Activated CD4-positive, alpha-beta T cell treated with anti-CD3 and anti-CD28 coated beads, Interleukin-2, amount 10 ng/mL, durations not matched to agents 24 days and 14 days (primary cell): ENCODE results near the gene PITPNC1. TPM values are rescaled to one million over a fixed set of nuclear protein-coding genes. Genes with fewer than 3 reads are reported as not detected.
"Not testable (repeated sequence)": the region's sequence is repeated elsewhere in the genome, so short reads cannot be mapped to it uniquely, and the experiment has no call there.

Experiments
- DNase-seq: peaks from one replicate; pipeline ENCODE4 v3.0.0; 2022
- H3K27ac Mint-ChIP-seq: one replicate; pipeline ENCODE4 v1.8.0; 2022; ENCODE audit warnings: mild to moderate bottlenecking, mixed read lengths
- H3K27me3 Mint-ChIP-seq: one replicate; pipeline ENCODE4 v1.8.0; 2022; ENCODE audit warnings: mixed read lengths
- H3K36me3 Mint-ChIP-seq: one replicate; pipeline ENCODE4 v1.8.0; 2022; ENCODE audit warnings: low read depth, mild to moderate bottlenecking, mixed read lengths
- H3K4me1 Mint-ChIP-seq: one replicate; pipeline ENCODE4 v1.8.0; 2021; ENCODE audit warnings: mixed read lengths
- H3K4me3 Mint-ChIP-seq: one replicate; pipeline ENCODE4 v1.8.0; 2022; ENCODE audit warnings: mild to moderate bottlenecking, moderate library complexity, mixed read lengths
- H3K9me3 Mint-ChIP-seq: one replicate; pipeline ENCODE4 v1.8.0; 2021; ENCODE audit warnings: mixed read lengths
- intact Hi-C: fragments of 100-400 bp; cut with micrococcal nuclease; formaldehyde crosslinking; loops from one replicate; pipeline ENCODE4 v1.15.1; 2023
- total RNA-seq: library from RNA; stranded (reverse); gene quantifications from 2 replicates; pipeline ENCODE4 v1.2.3, GENCODE V29; 2022

The PITPNC1 gene
- total RNA-seq, 1 donor from 2014 or later: 22.3 TPM

DNA sequence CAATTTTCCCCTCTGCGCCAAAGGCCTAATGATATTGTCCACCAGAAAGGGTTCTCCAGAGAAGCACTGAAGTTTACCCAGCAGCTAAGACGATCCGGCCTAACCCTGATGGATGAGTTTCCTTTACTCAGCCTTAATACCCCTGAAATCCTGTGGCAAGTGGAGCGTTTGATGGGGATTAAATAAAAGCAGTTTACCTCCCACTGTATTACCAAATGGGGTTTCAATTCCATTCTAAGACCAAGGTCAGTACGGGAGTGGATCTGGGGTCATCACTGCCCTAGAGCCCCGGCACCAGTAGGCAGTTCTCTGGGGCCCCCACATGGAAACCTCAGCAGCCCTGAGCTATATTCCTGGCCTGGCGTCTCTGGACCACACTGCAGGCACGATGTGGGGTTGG, 243.6 kb downstream of the PITPNC1 start:
- no peaks in the 10 kb centered on the region for H3K4me1 Mint-ChIP-seq
- H3K27me3 Mint-ChIP-seq: no peaks in the 10 kb centered on the region
- H3K36me3 Mint-ChIP-seq: no peaks in the 10 kb centered on the region
- no peak overlapping the region for H3K4me3 Mint-ChIP-seq
- DNase-seq: no peak
- intact Hi-C loops: no loop called here
- H3K9me3 Mint-ChIP-seq: no peaks in the 10 kb centered on the region
- H3K27ac Mint-ChIP-seq: no peak overlapping the region

DNA sequence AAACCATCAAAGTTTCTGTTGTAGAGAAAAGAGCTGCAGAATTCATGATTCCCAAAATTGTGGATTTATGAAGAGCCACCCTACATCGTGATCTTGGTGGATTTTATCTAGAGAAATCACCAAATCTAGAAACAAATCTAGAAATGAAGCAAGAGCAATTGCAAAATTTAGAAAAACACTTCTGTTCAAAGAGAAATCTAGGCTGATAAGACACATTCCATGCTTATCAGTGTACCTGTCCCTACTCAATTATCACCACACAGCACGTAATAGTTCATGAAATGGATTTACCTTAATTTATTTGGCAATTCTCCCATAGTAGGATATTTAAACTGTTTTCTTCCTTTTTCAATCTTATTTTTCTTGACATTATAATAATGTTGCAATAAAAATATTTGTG, 246.7 kb downstream of the PITPNC1 start:
- intact Hi-C loops: no loop called here
- H3K4me3 Mint-ChIP-seq: no peak overlapping the region
- H3K9me3 Mint-ChIP-seq: no peaks in the 10 kb centered on the region
- DNase-seq: no peak
- no peaks in the 10 kb centered on the region for H3K36me3 Mint-ChIP-seq
- H3K27ac Mint-ChIP-seq: no peak overlapping the region
- peaks cover 4% of the 10 kb centered on the region for H3K4me1 Mint-ChIP-seq
- no peaks in the 10 kb centered on the region for H3K27me3 Mint-ChIP-seq

DNA sequence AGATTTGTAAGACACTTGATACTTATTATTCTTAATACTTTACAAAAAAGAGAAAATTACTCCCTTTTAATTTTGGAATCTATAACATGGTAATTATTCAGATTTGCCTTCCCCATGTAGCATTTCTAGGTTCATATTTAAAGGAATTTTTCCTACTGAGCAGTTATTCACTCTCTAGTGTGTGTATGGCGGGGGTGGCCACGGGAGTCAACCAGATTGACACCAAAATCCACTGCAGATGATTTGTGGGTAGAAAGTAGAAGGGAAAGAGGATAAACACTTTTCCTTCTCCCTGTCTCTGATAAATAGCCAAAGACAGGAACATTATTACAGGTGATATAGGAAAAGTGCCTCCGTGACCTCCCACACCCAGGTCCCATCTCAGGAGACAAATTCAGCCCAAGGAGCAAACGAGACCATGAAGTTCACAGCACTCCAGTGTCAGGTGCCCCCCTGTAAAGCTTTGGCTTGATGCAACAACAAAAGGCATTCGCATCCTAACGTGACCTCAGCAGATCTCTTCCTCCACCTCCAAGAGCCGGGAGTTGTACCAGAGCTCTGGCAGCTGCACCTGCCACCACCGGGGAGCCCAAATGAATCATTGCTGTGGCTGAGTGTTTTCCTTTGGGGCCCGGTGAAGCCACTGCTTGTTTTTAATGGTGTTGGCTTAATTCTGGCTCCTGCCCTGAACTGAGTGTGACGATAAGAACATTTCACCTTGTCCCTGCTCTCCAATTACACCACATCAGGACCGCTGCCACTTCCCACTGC, 248.0 kb downstream of the PITPNC1 start:
- H3K9me3 Mint-ChIP-seq: no peaks in the 10 kb centered on the region
- intact Hi-C loops: no loop called here
- H3K4me1 Mint-ChIP-seq: peaks cover 4% of the 10 kb centered on the region
- H3K4me3 Mint-ChIP-seq: no peak overlapping the region
- DNase-seq: no peak
- no peaks in the 10 kb centered on the region for H3K27me3 Mint-ChIP-seq
- H3K27ac Mint-ChIP-seq: no peak overlapping the region
- no peaks in the 10 kb centered on the region for H3K36me3 Mint-ChIP-seq

DNA sequence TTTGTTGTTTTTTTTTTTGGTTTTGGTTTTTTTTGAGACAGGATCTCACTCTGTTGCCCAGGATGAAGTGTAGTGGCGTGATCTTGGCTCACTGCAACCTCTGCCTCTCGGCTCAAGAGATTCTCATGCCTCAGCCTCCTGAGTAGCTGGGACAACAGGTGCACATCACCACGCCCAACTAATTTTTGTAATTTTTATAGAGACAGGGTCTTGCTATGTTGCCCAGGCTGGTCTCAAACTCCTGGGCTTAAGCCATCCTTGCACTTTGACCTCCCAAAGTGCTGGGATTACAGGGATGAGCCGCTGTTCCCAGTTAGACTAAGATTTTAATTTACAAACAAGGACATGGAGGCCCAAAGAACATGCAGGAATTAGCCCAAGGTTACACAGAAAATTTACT, 248.9 kb downstream of the PITPNC1 start:
- H3K4me1 Mint-ChIP-seq: peaks cover 4% of the 10 kb centered on the region
- no peaks in the 10 kb centered on the region for H3K27me3 Mint-ChIP-seq
- H3K4me3 Mint-ChIP-seq: no peak overlapping the region

DNA sequence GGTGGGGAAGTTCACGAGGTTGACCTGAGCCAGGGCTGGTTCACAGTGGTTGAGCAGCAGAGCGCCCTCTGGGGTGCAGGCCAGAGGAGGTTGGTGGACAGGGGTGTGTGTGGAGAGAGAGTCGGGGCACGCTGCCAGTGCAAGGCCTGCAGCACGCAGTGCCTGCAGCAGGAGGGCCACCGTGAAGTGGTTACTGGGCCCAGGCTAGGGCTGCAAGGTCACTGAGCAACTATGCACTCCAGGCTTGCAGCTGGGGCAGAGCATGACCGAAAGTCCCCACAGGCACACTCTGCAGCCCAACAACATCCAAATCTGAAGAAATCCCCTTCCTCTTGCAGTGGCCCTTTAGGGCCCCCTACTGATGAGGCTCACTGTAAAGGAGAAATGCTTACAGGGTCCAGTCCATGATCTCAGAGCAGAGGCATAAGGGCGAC, 251.5 kb downstream of the PITPNC1 start:
- peak; percentile 60 for DNase-seq
- Mint-ChIP-seq H3K9me3 (no peaks in the 10 kb centered on the region), H3K27me3 (no peaks in the 10 kb centered on the region), H3K4me1 (peaks cover 4% of the 10 kb centered on the region), H3K27ac (no peak overlapping the region), H3K4me3 (no peak overlapping the region), H3K36me3 (peaks cover 9% of the 10 kb centered on the region)
- intact Hi-C loops: loop anchor here (2.0 kb wide), 1 partner anchor 250 kb away; no protein-coding TSS in a partner anchor

More for the DNA sequence above, 248.9 kb downstream of the PITPNC1 start:
- H3K9me3 Mint-ChIP-seq: no peaks in the 10 kb centered on the region
- intact Hi-C loops: no loop called here
- DNase-seq: no peak
- no peak overlapping the region for H3K27ac Mint-ChIP-seq
- no peaks in the 10 kb centered on the region for H3K36me3 Mint-ChIP-seq

DNA sequence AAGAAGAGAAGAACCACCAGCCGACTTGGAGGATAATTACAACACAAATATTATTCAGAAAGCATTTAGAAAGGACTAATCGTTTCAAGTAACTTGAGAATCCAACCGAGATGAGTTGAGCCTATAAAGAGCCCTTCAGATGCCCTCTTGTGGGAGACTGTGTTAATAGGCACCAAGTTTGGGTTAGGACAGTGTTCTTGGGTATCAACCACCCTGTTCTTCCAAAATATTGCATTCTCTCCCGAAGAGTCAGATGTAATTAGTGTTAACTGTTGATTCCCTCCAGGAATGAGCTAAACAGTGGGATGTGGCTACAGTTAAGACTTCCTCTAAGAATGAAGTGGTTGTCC, 252.9 kb downstream of the PITPNC1 start:
- Mint-ChIP-seq H3K9me3 (no peaks in the 10 kb centered on the region), H3K27me3 (no peaks in the 10 kb centered on the region), H3K27ac (no peak overlapping the region), H3K36me3 (peaks cover 9% of the 10 kb centered on the region), H3K4me1 (peaks cover 4% of the 10 kb centered on the region), H3K4me3 (no peak overlapping the region)
- intact Hi-C loops: loop anchor here (2.0 kb wide), 1 partner anchor 251 kb away; no protein-coding TSS in a partner anchor
- peak; percentile 63 for DNase-seq

DNA sequence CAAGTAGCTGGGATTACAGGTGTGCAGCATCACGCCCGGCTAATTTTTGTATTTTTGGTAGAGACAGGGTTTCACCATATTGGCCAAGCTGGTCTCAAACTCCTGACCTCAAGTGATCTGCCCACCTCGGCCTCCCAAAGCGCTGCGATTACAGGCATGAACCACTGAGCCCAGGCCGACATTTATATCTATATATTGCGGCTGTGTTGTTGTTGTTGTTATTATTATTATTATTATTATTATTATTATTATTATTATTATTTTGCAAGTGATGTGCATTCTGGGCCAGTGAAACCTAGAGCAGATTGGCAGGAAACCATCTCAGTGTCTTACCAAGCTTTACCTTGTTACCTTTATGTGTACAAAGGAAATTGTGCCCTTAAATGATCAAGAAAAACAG, 253.8 kb downstream of the PITPNC1 start:
- H3K27ac Mint-ChIP-seq, intact Hi-C loops, H3K36me3 Mint-ChIP-seq, H3K9me3 Mint-ChIP-seq, H3K4me3 Mint-ChIP-seq, DNase-seq, H3K4me1 Mint-ChIP-seq, H3K27me3 Mint-ChIP-seq: not testable (repeated sequence)

DNA sequence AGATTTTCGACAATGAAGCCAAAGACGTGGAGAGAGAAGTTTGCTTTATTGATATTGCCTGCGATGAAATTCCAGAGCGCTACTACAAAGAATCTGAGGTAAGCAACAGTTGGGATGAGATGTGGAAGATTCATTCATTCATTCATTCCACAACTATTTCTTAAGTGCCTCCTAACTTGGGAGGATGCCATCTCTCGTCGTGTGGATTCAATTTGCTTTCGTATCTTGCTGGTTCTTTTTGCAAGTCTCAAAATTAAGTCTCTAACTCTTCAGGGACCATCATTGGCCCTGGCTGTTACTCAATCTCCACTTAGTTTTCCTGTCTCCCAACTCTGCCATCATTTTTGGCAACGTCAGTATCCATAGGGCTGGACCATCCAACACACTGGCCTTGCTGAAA, 255.1 kb downstream of the PITPNC1 start:
- Mint-ChIP-seq H3K9me3 (no peaks in the 10 kb centered on the region), H3K27me3 (no peaks in the 10 kb centered on the region), H3K36me3 (peaks cover 9% of the 10 kb centered on the region), H3K27ac (no peak overlapping the region), H3K4me1 (peaks cover 4% of the 10 kb centered on the region), H3K4me3 (no peak overlapping the region)
- intact Hi-C loops: no loop called here
- DNase-seq: no peak

DNA sequence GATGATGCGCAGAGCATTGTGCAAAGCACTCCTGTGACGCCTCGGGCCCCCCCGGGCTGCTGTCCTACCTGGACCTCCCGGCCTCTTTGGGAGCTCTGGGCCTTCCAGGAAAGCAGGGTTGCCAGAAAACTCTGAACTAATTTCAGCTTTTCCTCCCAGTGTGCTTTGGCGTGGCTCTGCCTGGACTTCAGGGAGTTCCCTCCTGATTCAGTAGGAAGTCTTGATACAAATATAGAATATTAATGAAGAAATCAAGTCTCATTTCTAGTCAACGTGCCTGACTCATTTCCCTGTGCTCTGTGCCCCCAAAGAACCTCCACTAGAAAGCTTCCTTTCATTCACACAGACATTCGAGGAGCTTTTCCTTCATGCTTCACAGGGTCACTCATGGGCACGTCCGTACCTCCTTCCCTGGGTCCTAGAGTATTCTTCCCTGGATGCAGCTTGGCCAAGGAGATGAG, 256.7 kb downstream of the PITPNC1 start:
- Mint-ChIP-seq H3K9me3 (no peaks in the 10 kb centered on the region), H3K36me3 (peaks cover 9% of the 10 kb centered on the region), H3K4me1 (no peaks in the 10 kb centered on the region), H3K27ac (no peak overlapping the region), H3K27me3 (no peaks in the 10 kb centered on the region), H3K4me3 (no peak overlapping the region)
- DNase-seq: no peak
- intact Hi-C loops: no loop called here

DNA sequence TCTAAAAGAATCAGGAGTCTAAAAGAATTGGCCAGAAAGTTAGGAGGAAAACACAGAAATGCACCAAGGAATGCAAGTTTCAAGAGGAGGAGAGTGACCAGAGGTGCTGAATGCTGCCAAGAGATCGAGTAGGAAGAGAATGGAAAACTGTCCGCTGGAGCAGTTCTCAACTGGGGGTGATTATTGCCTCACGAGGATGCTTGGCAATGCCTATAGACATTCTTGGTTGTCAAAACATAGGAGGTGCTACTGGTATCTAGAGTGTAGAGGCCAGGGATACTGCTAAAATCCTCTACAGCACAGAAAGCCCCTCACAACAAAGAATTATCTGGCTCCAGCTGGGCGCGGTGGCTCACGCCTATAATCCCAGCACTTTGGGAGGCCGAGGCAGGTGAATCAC, 258.6 kb downstream of the PITPNC1 start:
- no peak for DNase-seq
- no peak overlapping the region for H3K4me3 Mint-ChIP-seq
- H3K9me3 Mint-ChIP-seq: no peaks in the 10 kb centered on the region
- H3K36me3 Mint-ChIP-seq: peaks cover 9% of the 10 kb centered on the region
- H3K4me1 Mint-ChIP-seq: no peaks in the 10 kb centered on the region
- intact Hi-C loops: no loop called here
- no peak overlapping the region for H3K27ac Mint-ChIP-seq
- H3K27me3 Mint-ChIP-seq: no peaks in the 10 kb centered on the region

DNA sequence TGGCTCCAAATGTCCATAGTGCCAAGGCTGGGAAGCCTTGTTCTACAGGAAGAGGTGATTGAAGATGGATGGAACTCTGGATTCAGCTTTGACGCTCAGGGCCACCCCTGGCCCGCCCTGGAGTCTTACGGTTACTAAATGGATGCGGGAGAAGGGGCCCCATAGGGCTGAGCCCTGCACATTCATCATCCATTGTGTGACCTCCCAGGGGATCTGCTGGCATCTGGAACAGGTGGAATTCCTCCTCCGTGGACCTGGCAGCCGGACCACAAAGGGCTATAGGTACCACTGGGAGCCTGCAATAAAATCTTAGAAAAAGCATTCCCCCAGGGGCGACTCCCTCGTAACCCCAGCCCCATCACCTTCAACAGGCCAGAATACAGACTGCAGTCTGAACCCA, 259.2 kb downstream of the PITPNC1 start:
- DNase-seq: no peak
- Mint-ChIP-seq H3K9me3 (no peaks in the 10 kb centered on the region), H3K36me3 (peaks cover 9% of the 10 kb centered on the region), H3K4me1 (no peaks in the 10 kb centered on the region), H3K4me3 (no peak overlapping the region), H3K27me3 (no peaks in the 10 kb centered on the region), H3K27ac (no peak overlapping the region)
- intact Hi-C loops: no loop called here

DNA sequence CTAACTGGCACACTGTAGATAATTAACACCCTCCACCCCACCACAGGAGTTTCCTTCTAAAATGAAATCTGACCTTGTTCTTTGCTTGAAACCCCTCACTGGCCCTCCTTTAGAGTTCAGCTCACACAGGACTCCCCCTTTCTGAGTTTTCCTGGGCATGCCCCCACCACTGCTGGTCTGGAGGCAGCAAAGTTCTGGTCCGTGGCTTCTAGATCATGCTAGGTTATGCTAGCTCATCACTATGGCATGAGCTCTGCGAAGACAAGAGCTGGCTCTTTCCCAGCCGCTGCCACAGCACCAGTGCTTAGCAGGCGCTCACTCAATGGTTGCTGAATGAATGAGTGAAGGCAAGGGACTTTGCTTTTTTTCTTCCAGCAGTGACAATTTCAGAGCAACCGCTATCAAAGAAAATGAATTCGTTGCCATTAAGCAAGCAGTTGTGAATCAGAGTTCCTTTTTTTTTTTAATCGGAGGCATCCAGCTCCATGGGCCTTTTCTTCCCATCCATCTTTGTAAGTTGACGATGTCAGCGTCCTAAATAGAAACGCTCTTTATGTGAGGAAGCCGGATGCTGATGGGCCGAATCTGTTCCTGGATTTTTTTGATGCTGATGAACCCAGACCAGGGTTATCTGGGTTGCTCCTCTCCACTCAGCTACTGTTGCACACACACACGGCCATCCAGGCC, 259.9 kb downstream of the PITPNC1 start:
- Mint-ChIP-seq H3K27ac (no peak overlapping the region), H3K27me3 (no peaks in the 10 kb centered on the region), H3K4me3 (no peak overlapping the region), H3K36me3 (peaks cover 6% of the 10 kb centered on the region), H3K9me3 (no peaks in the 10 kb centered on the region), H3K4me1 (no peaks in the 10 kb centered on the region)
- intact Hi-C loops: no loop called here
- DNase-seq: no peak

DNA sequence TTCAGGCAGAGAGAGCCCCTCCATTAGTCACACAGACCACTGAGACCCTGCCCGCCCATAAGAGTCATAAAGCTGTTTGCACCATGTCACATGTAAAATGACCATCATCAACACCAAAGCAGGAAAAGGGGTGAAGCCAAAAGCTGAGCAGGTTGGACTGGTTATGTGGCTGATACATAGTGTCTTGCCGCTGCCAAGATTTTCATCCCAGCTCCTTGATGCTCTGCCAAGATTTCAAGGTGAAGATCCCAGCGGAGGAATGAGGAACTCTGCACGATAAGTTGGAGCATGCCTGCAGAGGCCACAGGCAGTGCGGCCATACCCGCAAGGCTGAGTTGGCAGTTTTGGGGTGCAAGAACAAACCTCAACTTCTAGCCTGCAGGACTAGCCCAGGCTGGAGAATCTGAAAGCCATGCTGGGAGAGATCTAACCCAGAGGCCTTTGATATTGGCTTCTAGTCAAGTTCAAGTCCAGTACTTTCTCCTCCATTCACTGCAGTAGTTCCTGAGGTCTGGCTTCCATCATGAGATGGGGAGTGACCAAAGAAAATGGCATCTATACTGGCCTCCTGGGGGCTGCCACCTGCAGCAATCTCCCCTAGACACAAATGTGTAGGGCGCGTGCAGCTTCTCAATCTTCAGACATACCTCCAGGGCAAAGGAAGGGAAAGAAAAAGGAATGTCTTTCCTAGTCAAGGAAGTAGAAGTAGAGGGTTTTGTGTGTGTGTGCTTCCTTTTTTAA, 261.0 kb downstream of the PITPNC1 start:
- H3K4me1 Mint-ChIP-seq: no peaks in the 10 kb centered on the region
- no peak for DNase-seq
- H3K27me3 Mint-ChIP-seq: no peaks in the 10 kb centered on the region
- intact Hi-C loops: no loop called here
- no peak overlapping the region for H3K27ac Mint-ChIP-seq
- H3K36me3 Mint-ChIP-seq: no peaks in the 10 kb centered on the region
- no peak overlapping the region for H3K4me3 Mint-ChIP-seq
- H3K9me3 Mint-ChIP-seq: no peaks in the 10 kb centered on the region

DNA sequence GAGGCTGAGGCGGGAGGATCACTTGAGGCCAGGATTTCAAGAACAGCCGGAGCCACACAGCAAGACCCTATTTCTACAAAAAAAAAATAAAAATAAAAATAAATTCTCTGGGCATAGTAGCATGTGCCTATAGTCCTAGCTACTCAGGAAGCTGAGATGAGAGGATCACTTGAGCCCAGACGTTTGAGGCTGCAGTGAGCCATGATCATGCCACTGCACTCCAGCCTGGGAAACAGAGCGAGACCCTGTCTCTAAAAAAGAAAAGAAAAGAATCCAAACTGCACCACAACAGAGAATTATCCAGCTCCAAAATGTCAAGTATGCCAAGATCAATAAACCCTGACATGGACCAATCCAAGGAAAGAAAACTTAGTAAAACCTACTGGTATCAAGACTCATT, 261.8 kb downstream of the PITPNC1 start:
- Mint-ChIP-seq H3K9me3 (no peaks in the 10 kb centered on the region), H3K4me3 (no peak overlapping the region), H3K4me1 (no peaks in the 10 kb centered on the region), H3K36me3 (no peaks in the 10 kb centered on the region), H3K27ac (no peak overlapping the region), H3K27me3 (no peaks in the 10 kb centered on the region)
- DNase-seq: no peak
- intact Hi-C loops: no loop called here
